ENCODE results near the gene ADA.
A peak's percentile ranks its signal among the peaks of the same experiment; 100 is the strongest.
"Not testable (repeated sequence)": the region's sequence is repeated elsewhere in the genome, so short reads cannot be mapped to it uniquely, and the experiment has no call there.

The ADA gene

DNA sequence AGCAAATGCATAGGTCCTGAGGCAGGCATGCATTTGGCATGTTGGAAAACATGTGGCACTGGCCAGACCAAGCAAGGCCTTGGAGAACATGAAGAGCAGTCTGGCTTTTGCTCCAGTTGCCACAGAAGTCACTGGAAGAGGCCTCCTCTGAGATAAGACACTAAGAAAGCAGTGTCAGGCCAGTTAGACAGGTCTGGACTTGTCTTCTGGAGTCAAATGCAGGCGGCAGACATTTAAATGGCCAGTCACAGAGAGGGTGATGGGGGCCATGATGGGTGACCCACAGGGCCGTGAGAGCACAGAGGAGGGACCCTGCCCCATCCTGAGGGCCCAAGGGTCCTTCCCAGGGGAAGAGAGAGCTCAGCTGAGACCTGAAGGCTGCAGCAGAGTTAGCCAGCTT lies 26.7 kb upstream of the ADA start:
- no peak for DNase-seq

DNA sequence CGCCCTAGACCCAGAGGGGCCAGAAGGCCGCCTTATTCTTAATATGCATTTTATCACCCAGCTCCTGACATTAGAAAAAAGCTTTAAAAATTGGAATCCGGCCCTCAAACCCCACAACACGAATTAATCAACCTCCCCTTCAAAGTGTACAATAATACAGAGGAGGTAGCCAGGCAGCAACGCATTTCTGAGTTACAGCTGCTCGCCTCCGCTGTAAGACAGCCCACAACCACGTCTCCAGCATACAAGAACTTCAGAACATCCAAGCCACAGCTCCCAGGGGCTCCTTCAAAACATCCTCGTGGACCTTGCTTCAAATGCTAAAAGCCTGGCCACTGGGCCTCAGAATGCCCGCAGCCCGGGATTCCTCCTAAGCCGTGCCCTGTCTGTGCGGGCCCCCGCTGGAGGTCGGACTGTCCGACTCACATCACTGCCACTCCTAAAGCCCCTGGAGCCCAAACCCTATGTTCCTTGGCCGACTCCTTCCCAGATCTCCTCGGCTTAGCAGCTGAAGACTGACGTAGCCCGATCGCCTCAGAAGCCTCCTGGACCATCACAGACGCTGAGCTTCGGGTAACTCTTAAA lies 20.9 kb upstream of the ADA start:
- DNase-seq: not testable (repeated sequence)

DNA sequence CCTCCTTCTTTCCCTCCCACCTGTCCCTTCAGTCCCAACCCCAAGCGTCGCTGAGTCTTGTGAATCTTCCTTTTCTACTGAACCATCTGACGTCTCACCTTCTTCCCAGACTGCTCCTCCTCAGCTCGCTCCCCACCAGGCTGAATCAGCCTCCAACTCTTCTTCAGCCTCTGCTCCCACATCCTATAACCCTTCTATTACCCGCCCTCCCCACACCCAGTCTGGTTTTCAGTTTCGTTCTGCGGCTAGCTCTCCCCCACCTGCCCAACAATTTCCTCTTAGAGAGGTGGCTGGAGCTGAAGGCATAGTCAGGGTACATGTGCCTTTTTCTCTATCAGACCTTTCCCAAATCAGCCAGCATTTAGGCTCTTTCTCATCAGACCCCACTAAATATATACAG lies 20.0 kb upstream of the ADA start:
- DNase-seq: not testable (repeated sequence)

DNA sequence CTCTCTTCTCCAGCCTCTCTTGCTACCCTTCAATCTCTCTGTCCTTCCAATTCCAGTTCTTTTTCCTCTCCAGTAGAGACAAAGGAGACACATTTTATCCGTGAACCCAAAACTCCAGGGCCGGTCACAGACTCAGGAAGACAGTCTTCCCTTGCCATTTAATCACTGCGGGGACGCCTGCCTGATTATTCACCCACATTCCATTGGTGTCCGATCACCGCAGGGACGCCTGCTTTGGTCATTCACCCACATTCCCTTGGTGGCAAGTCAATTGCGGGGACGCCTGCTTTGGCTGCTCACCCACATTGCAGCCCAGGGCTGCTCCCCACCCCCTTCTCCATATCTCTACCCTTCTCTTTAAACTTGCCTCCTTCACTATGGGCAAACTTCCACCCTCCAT lies 19.4 kb upstream of the ADA start:
- DNase-seq: not testable (repeated sequence)

DNA sequence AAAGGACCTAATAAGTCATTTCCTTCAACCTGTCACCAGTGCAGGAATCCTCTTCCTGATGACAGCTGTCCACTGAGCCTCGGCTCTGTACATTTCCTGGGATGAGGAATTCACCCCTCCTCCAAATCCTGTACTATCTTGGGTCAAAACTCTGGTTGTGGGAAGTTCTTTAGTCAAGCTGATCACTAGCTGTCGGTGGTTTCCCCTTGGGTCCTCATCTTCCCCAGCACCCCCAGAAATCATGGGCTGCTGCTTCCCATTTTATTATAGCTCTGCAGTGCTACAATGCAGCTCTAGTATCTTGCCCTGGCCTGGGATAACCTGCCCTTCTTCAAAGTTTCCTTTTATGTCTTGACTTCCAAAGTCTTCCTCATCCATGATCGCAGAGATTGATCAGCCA lies 14.6 kb upstream of the ADA start:
- no peak for DNase-seq

DNA sequence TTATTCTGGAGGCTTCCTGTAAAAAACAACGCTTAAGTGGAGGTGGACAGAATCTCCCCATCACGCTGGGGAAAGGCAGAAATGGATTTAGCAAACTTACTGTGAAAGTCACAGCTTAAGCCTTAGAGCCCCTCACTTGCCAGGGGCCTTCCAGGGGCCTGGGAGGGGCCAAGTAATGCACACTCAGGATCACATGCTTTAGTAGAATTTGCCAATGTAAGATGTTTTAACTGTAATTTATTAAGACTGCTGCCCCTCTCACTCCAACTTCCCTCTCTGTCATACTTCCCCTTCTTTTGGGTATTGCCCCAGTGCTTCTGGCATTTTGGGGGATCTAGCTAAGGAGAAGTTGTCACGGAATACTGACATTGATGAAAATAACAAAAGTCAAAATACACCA lies 12.6 kb upstream of the ADA start:
- DNase-seq: no peak

DNA sequence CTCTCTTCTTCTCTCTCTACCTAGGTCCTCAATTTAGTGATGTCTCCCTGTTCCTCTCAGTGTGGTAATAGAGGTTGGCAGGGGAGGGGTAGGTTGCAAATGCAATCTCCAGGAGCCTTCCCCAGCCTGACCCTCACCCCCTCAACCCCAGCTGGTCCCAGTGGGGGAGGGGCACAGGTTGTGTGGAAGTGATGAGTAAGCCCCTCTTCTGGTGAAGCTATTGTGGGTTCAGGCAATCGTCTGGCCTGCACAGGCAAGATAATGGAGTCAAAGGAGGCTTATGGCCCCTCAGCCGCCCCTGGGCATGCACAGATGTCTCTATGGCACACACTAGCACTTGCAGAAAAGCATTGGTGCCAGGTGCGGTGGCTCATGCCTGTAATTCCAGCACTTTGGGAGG lies 10.8 kb upstream of the ADA start:
- no peak for DNase-seq

DNA sequence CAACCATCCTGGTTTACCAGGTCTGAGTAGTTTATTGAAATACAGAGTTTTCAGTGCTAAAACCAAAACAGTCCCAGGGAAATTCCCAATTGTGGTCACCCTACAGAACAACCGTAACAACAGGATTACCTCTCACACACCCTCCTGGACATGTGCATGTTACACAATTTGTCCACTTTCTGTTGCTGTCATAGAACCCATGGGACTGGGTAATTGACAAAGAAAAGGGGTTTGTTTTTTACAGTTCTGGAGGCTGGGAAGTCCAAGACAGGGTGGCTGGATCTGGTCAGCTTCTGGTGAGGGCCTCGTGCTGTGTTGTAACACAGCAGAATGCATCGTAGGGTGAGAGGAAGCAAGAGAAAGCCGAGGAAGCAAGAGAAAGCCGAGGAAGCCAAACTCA lies 9.1 kb upstream of the ADA start:
- DNase-seq: no peak

DNA sequence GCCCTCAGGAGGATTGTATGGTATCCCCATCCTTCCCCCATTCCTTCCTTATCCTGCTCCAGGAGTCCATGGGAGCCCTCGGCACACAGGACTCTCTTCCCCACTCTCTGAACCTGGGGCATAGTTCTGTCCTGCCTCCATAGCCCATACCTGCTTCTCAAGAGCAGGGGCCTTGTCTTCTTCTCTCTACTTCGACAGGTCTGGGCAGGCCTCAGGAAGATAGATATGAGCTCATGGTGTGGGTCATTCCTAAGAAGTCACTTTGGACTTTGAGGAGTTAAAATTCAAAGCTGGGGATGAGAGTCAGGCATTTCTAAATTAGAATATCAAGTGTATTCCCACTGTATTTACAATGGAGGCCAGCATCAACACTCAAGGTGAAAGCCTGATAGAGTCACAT lies 8.4 kb upstream of the ADA start:
- no peak for DNase-seq

DNA sequence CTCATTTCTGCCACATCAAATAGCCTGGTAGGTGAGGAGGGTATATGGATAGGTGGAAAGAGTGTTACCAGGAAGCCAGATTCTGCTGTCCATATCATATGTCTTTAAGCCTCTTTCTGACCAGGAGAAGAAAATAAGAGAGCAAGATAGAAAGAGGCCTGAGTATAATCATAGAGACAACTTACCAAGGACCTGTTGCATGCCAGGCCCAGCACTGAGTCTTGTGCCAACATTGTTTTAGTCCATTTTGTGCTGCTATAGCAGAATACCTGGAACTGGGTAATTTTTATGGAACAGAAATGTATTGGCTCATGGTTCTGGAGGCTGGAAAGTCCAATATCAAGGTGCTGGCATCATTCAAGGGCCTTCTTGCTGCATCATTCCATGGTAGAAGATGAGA lies 7.3 kb upstream of the ADA start:
- no peak for DNase-seq

DNA sequence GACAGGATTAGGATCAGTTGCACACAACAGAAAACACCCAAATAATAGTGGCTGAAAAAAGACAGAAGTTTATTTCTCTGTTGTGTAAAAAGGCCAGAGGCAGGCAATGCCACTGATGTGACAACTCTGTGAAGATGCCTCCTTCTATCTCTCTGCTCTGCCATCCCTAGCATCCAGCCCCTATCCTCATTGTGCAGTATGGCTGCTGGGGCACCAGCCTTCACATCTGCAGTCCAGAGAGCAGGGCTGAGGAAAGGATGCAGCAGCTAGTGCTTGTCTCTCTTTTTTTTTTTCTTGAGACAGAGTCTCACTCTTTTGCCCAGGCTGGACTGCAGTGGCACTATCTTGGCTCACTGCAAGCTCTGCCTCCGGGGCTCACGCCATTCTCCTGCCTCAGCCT lies 6.4 kb upstream of the ADA start:
- DNase-seq: no peak

DNA sequence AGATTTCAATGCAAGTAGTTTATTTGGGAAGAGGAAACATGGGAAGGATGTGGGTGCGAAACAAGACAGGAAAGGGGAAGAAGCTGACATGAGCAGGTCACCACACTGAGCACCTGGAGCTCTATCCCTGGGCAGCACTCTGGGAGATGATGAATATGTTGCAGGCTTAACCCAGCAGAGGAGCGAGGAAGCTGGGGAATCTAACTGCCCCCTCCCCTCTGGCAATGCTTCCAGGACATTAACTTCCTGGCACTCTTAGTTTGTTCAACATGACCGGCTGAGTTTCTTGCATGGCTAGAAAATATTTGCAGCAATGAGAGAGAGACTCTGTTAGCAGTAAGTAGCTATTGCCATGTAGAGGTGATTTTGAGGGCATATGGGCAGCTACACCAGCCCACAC lies 4.9 kb upstream of the ADA start:
- DNase-seq: no peak

DNA sequence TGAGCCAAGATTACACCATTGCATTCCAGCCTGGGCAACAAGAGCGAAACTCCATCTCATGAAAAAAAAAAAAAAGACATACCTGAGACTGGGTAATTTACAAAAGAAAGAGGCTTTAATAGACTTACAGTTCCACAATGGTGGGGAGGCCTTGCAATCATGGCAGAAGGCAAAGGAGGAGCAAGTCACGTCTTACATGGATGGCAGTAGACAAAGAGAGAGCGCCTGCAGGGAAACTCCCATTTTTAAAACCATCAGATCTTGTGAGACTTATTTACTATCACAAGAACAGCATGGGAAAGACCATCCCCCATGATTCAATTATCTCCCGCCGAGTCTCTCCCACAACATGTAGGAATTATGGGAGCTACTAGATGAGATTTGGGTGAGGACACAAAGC lies 2.7 kb upstream of the ADA start:
- DNase-seq: not testable (repeated sequence)

DNA sequence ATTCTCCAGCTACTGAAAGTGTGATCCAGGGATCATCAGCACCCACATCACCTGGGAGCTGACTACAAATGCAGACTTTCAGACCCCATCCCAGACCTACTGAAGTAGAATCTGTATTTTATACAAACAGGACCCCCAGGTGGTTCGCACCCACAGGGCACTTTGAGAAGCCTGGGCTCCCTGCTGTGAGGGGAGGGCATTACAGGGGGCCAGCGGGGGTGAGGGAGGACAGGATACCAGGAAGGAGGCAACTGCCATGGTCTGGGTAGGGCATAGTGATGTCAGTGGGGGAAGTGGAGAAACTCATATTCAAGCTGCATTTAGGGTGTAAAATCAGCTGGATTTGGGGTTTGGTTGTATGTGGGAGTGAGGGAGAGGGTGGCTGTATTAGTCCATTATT lies 2.0 kb upstream of the ADA start:
- DNase-seq: no peak

DNA sequence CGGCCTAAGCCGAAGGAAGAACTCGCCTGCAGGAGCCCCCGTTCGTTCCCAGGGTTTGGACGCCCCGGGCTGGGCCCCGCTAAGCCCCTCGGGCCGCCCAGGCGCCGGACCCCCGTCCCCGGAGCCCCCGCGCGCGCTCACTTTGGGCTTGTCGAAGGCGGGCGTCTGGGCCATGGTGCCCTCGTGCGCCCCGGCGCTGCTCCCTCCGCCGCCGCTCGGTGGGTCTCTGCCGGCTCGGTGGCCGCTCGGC lies 140 bp downstream of the ADA start:
- no peak for DNase-seq

DNA sequence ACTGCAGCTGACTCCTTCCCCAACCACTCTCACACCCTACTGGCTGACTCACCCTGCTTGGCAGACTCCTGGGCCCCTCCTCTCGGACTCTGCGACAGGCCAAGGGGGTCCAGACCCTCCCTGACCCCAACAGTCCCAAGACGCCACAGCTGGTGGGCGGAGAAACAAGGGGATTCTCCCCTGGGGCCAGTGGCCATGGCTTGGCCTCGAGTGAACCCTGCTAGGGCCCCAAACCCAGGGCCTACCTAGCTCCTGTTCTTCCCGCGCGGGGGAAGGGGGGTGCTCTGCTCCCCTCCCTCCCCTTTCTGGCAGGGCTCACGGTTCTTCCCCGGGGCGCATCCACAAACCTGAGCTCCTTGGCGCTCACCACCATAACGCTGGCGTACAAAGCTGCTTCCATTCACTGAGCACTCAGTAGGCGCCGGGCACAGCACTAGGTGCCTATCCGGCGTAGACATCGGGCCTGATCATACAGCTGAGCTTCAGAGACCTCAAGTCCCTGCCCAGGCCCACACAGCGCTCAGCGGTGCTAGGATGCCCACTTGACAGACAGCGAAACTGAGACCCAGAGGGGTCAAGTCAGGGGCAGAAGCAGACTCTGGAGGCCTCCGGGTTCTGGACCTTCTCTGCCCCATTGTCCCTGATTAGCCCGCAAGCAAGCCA lies 597 bp downstream of the ADA start:
- DNase-seq: no peak

DNA sequence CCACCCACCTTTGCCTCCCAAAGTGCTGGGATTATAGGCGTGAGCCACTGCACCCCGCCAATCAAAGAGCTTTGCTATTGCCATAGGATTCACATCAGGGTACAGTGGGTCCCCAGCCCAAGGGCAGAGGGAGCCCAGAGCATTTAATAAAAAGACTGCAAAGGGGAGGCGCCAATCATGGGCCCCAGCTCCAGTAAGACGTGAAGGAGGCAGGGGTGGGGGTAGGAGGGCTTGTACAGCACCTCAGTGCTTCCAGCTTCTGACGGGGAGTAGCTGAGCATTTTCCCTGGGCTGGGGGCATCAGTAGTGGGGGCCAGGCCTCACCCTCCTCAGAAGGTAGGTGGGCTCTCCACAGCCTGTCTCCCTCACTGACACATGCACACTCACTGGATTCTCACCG lies 1.5 kb downstream of the ADA start:
- DNase-seq: no peak

DNA sequence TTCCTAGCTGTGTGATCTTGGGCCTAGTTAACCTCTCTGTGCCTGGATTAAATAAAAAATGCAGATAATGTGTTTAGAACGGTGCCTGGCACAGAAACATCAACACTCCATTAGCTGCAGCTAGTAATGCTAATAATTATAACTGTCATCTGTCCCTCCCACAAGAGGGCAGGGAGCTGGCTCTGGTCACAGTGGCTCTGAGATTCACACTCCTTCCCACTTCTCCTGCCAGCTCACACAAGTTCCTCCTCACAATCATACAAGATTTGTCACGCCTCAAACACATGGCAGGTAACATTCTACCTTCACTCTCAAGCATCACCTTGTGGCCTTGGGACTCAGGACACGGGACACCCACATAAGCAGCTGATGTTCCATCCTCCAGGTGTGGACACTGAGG lies 2.4 kb downstream of the ADA start:
- DNase-seq: no peak

DNA sequence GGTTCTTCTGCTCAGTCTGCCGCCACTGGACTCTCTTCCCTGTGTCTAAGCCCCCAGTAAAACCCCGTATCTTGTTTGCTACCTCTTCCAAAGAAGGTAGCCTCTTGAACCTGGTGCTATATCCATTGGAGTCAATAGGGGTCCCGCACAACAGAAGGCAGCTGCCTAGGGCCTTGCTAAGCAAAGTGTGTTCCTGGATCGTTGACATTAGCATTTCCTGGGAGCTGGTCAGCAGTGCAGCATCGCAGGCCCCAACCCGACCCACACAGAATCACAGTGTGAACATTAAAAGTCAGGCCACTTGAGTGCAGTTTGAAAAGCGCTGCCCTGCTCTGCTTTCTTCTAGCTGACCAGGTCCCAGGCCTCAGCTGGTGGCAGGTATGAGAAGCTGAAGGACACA lies 2.9 kb downstream of the ADA start:
- DNase-seq: no peak

DNA sequence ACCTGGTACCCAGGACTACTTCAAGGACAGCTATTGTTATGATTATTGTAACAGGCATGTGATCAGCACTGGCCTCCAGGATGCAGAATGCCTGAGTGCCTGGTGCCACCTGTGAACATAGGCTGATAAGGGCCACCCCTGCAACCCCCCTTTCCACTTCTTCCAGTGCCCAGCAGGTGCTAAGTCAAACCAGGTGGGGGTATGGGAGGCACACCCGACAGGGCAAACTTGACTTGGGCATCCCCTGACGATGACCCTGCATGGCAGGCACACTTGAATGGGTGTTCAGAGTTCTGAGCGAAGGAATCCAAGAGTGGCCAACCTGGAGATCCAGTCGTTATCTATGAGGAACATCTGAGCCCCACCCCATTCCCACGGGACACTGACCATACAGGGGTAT lies 3.4 kb downstream of the ADA start:
- DNase-seq: no peak

DNA sequence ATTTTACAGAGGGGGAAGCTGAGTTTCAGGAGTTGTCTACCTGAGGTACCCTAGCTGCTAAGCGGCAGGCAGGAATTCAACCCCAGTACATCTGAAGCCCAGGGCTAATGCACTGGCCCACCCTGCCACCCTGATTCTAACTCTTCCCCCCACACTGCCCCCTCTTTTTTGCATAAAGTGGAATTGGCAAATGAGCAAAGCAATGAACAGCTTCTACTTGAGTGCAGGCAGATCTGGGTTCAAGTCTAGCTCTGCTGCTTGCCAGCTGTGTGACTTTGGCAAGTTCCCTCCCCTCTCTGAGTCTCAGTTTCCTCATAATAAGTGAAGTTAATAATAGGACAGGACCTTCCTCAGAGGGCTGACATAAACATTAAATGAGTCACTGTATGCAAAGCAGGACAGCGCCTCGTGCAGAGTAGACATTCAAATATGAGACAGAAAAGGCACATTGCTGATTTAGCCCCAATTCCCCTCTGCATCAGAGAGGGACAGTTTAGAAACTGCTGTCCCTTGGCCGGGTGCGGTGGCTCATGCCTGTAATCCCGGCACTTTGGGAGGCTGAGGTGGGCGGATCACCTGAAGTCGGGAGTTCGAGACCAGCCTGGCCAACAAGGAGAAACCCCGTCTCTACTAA lies 4.7 kb downstream of the ADA start:
- no peak for DNase-seq

DNA sequence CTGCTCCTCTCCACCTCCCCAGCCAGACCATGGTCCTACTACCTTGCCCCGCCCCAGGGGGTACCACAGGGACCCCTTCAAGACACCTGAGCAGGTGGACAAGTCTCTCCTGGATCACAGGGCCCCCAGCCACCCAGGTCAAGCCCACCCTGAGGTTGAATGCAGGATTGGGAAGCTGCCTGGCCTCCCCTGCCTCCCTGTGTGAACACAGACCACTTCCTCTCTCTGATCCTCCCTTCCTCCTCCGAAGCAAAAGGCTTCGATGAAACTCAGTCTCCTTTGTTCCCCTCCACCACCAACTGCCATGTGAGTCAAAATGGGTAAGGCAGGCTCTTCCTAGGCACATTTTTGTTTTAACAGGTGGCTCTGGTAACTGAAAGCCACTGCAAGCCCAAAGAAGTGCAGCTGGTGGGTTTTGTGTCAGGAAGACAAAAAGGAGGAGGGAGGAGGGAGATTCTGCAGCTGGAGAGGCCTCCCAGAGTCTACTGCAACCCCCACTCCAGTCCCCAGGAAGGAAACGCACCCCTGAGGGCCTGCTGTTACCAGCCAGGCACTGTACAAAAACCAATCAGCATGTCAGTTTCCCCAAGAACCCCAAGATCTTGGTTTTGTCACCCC lies 5.4 kb downstream of the ADA start:
- DNase-seq: peak; percentile 80 to 88

DNA sequence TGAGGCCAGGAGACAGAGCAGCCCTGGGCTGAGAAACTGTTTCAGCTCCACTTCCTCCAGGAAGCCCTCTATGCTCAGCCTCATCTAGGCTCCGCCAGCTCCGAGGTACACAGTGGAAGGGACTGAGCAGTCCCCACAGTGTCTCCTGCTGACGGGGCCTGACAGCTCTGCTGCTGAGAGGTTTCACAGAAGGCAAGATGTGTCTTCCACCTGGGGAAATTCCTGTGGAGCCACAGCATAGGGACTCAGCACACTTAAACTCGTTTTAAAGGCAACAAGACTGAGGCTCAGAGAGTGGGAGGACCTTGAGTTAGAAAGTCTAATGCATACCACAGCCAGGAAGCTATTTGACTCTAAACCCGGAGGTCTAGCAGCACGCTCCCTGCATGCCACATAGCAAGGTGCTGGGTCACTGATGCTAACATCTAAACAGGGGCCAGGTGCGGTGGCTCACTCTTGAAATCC lies 6.8 kb downstream of the ADA start:
- DNase-seq: no peak

DNA sequence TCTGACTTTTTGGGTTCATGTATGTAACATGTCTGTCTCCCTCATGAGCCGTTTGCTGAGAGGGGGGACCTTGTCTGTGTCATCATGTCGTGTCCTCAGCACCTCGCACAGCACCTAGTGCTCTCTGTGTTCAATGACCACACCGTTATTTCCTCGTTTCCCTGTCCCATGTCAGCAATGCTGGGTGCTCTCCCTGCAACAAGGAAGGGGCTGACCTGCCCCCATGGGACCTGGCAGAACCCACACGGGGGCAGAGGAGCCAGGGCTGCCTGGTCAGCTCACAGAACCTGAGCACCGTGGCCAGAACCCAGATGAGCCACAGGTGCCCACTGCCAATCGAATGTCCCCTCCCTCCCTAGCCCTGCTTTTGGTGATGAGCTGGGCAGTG lies 7.3 kb downstream of the ADA start:
- no peak for DNase-seq
